VCaP (cell line): ENCODE data around the gene RASA3.
"Not testable (repeated sequence)": the region's sequence is repeated elsewhere in the genome, so short reads cannot be mapped to it uniquely, and the experiment has no call there.

Source experiments
- H3K27ac ChIP-seq: fragments of 450-650 bp; 2 replicates; pipeline ENCODE4 v1.5.1; 2017
- TF ChIP-seq, protein P1 (sequence below): fragments of 450-650 bp; conservative IDR thresholded peaks from 2 replicates; pipeline ENCODE4 v1.5.1; 2017; ENCODE audit warnings: mild to moderate bottlenecking, moderate library complexity

Gene RASA3, protein sequence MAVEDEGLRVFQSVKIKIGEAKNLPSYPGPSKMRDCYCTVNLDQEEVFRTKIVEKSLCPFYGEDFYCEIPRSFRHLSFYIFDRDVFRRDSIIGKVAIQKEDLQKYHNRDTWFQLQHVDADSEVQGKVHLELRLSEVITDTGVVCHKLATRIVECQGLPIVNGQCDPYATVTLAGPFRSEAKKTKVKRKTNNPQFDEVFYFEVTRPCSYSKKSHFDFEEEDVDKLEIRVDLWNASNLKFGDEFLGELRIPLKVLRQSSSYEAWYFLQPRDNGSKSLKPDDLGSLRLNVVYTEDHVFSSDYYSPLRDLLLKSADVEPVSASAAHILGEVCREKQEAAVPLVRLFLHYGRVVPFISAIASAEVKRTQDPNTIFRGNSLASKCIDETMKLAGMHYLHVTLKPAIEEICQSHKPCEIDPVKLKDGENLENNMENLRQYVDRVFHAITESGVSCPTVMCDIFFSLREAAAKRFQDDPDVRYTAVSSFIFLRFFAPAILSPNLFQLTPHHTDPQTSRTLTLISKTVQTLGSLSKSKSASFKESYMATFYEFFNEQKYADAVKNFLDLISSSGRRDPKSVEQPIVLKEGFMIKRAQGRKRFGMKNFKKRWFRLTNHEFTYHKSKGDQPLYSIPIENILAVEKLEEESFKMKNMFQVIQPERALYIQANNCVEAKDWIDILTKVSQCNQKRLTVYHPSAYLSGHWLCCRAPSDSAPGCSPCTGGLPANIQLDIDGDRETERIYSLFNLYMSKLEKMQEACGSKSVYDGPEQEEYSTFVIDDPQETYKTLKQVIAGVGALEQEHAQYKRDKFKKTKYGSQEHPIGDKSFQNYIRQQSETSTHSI

GRCh38 chr13:114132419-114133121 lies at the start of gene RASA3:
Gene RASA3, minus strand, starts transcription at chr13:114132623. Its CDS starts 134 bp downstream, at chr13:114132489.
- H3K27ac ChIP-seq: no peak within 1 kb of the TSS; the same call in 1 of the 2 replicates
- TF ChIP-seq, protein P1, sequence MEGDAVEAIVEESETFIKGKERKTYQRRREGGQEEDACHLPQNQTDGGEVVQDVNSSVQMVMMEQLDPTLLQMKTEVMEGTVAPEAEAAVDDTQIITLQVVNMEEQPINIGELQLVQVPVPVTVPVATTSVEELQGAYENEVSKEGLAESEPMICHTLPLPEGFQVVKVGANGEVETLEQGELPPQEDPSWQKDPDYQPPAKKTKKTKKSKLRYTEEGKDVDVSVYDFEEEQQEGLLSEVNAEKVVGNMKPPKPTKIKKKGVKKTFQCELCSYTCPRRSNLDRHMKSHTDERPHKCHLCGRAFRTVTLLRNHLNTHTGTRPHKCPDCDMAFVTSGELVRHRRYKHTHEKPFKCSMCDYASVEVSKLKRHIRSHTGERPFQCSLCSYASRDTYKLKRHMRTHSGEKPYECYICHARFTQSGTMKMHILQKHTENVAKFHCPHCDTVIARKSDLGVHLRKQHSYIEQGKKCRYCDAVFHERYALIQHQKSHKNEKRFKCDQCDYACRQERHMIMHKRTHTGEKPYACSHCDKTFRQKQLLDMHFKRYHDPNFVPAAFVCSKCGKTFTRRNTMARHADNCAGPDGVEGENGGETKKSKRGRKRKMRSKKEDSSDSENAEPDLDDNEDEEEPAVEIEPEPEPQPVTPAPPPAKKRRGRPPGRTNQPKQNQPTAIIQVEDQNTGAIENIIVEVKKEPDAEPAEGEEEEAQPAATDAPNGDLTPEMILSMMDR: no peak

GRCh38 chr13:114179087-114179658 lies 46.8 kb upstream of the RASA3 start, which contains the start of gene CFAP97D2:
Gene CFAP97D2, plus strand, starts transcription at chr13:114179257. Its CDS starts 74 bp downstream, at chr13:114179331.
- no peak within 1 kb of the TSS for H3K27ac ChIP-seq
- TF ChIP-seq, protein P1: no peak

GRCh38 chr13:114177245-114178010 lies 45.0 kb upstream of the RASA3 start:
- no peak overlapping the region for H3K27ac ChIP-seq
- TF ChIP-seq, protein P1: no peak

GRCh38 chr13:114176359-114176902 lies 44.0 kb upstream of the RASA3 start:
- not testable (repeated sequence) for H3K27ac ChIP-seq

- no peak overlapping the region for H3K27ac ChIP-seq
- TF ChIP-seq, protein P1: no peak
Observed at GRCh38 chr13:114174529-114174961, 42.1 kb upstream of the RASA3 start.

GRCh38 chr13:114173745-114174144 lies 41.3 kb upstream of the RASA3 start:
- TF ChIP-seq, protein P1: no peak
- H3K27ac ChIP-seq: no peak overlapping the region

DNA sequence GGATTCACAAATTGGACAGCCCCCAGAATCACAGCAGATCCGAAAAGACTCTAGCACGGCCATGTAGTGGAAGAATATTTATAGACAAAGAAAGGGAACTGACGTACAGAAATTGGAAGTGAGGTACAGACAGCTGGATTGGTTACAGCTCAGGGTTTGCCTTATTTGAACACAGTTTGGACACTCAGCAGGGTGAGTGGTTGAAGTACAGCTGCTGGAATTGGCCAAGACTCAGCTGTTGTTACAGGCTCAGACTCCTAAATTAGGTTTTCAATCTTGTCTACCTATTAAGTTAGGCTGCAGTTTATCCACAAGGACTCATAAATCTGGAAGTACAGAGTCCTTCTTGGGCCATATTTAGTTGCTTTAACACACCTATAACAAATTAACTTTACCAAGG lies 40.8 kb upstream of the RASA3 start:
- TF ChIP-seq, protein P1: no peak

More for the DNA sequence above, 40.8 kb upstream of the RASA3 start:
- no peak overlapping the region for H3K27ac ChIP-seq
